Activated T-cell treated with anti-CD3 and anti-CD28 coated beads, Interleukin-2, amount 50 U/mL, for 1 hour (primary cell): ENCODE data around the gene ADA.
"Not testable (repeated sequence)": the region's sequence is repeated elsewhere in the genome, so short reads cannot be mapped to it uniquely, and the experiment has no call there.

Source experiments
- DNase-seq: peaks from one replicate; pipeline ENCODE4 v3.0.0-alpha.2; 2020

The ADA gene

GRCh38 chr20:44651684-44652423 is at the start of gene ADA:
ADA (minus strand) TSS chr20:44651699; CDS start chr20:44651607, 92 bp downstream.
- peak; percentile 63 for DNase-seq

- no peak for DNase-seq
Measured at GRCh38 chr20:44700306-44700705, 48.8 kb upstream of the ADA start.

- DNase-seq, result no peak
Measured at GRCh38 chr20:44698351-44698750, 46.9 kb upstream of the ADA start.

GRCh38 chr20:44697041-44697440 is 45.5 kb upstream of the ADA start:
- DNase-seq, result not testable (repeated sequence)

GRCh38 chr20:44696315-44696714 is 44.8 kb upstream of the ADA start:
- DNase-seq, result no peak

GRCh38 chr20:44695674-44696300 is 44.3 kb upstream of the ADA start:
- no peak for DNase-seq

GRCh38 chr20:44695295-44695673 is 43.8 kb upstream of the ADA start:
- no peak for DNase-seq

GRCh38 chr20:44694159-44694558 is 42.7 kb upstream of the ADA start:
- no peak for DNase-seq

GRCh38 chr20:44693627-44694026 is 42.1 kb upstream of the ADA start:
- no peak for DNase-seq

- no peak for DNase-seq
Measured at GRCh38 chr20:44692932-44693480, 41.5 kb upstream of the ADA start.

- DNase-seq, result no peak
Measured at GRCh38 chr20:44691424-44692423, 40.2 kb upstream of the ADA start.

- DNase-seq, result no peak
Measured at GRCh38 chr20:44690781-44691423, 39.4 kb upstream of the ADA start.

GRCh38 chr20:44689809-44690208 is 38.3 kb upstream of the ADA start:
- DNase-seq, result no peak

GRCh38 chr20:44688053-44688625 is 36.6 kb upstream of the ADA start:
- no peak for DNase-seq

GRCh38 chr20:44686934-44687333 is 35.4 kb upstream of the ADA start:
- no peak for DNase-seq

GRCh38 chr20:44684047-44684967 is 32.8 kb upstream of the ADA start:
- DNase-seq, result no peak

- peak; percentile 66 for DNase-seq
Measured at GRCh38 chr20:44683263-44684046, 32.0 kb upstream of the ADA start.

GRCh38 chr20:44681796-44682566 is 30.5 kb upstream of the ADA start:
- no peak for DNase-seq

- no peak for DNase-seq
Measured at GRCh38 chr20:44678990-44679611, 27.6 kb upstream of the ADA start.
